Ishikawa (cell line): ENCODE results near the gene RPRD2.

Experiments
- CEBPB ChIP-seq: IDR thresholded peaks from 2 replicates; pipeline ENCODE4 v1.6.1; 2012
- CREB1 ChIP-seq: IDR thresholded peaks from 2 replicates; pipeline ENCODE4 v1.6.1; 2012; ENCODE audit warnings: low read depth
- EGR1 ChIP-seq: IDR thresholded peaks from 2 replicates; pipeline ENCODE4 v1.6.1; 2012
- EP300 ChIP-seq: IDR thresholded peaks from 2 replicates; pipeline ENCODE4 v1.6.1; 2012; ENCODE audit warnings: borderline replicate concordance
- FOXM1 ChIP-seq: IDR thresholded peaks from 2 replicates; pipeline ENCODE4 v1.6.1; 2012; ENCODE audit warnings: low read depth, borderline replicate concordance
- NFIC ChIP-seq: IDR thresholded peaks from 2 replicates; pipeline ENCODE4 v1.6.1; 2012
- RAD21 ChIP-seq: IDR thresholded peaks from 2 replicates; pipeline ENCODE4 v1.6.1; 2012; ENCODE audit warnings: low read depth
- TAF1 ChIP-seq: IDR thresholded peaks from 2 replicates; pipeline ENCODE4 v1.6.1; 2012; ENCODE audit warnings: low read depth, mild to moderate bottlenecking
- TCF12 ChIP-seq: IDR thresholded peaks from 2 replicates; pipeline ENCODE4 v1.6.1; 2012; ENCODE audit warnings: low read depth
- TEAD4 ChIP-seq: IDR thresholded peaks from 2 replicates; pipeline ENCODE4 v1.6.1; 2012
- YY1 ChIP-seq: IDR thresholded peaks from 2 replicates; pipeline ENCODE4 v1.6.1; 2012; ENCODE audit warnings: low read depth
- ZBTB7A ChIP-seq: IDR thresholded peaks from 2 replicates; pipeline ENCODE4 v1.6.1; 2012; ENCODE audit warnings: low read depth
- TF ChIP-seq, protein P1 (sequence below): IDR thresholded peaks from 2 replicates; pipeline ENCODE4 v1.6.1; 2012
- TF ChIP-seq, protein P2 (sequence below): IDR thresholded peaks from 2 replicates; pipeline ENCODE4 v1.6.1; 2012
- TF ChIP-seq, protein P3 (sequence below): IDR thresholded peaks from 2 replicates; pipeline ENCODE4 v1.6.1; 2012; ENCODE audit warnings: low read depth, mild to moderate bottlenecking

The RPRD2 gene

DNA sequence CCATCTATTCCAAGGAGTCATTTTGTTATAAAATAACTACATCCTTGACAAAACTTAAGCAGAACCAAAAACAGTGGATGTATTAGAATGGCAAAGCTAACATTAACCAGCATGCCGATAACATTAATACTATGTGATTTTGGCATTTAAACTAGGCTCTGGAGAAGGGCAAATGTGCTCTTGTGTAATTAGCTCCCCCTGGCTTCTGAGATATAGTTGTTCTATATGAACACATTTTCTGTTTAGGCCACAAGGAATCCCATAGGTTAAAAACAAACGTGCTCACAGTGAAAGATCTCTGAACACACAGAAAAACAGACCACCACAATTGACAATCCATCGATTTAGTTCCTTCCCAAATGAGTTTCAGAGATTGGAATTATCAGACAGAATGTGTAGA, 65.9 kb downstream of the RPRD2 start:
- TF ChIP-seq EP300 (no peak), TEAD4 (no peak), TCF12 (no peak), NFIC (no peak), ZBTB7A (no peak), CEBPB (no peak), YY1 (no peak), EGR1 (no peak), TAF1 (no peak), FOXM1 (no peak), CREB1 (no peak), RAD21 (no peak)
- TF ChIP-seq, protein P1, sequence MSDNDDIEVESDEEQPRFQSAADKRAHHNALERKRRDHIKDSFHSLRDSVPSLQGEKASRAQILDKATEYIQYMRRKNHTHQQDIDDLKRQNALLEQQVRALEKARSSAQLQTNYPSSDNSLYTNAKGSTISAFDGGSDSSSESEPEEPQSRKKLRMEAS: no peak
- TF ChIP-seq, protein P2, sequence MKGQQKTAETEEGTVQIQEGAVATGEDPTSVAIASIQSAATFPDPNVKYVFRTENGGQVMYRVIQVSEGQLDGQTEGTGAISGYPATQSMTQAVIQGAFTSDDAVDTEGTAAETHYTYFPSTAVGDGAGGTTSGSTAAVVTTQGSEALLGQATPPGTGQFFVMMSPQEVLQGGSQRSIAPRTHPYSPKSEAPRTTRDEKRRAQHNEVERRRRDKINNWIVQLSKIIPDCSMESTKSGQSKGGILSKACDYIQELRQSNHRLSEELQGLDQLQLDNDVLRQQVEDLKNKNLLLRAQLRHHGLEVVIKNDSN: no peak
- TF ChIP-seq, protein P3, sequence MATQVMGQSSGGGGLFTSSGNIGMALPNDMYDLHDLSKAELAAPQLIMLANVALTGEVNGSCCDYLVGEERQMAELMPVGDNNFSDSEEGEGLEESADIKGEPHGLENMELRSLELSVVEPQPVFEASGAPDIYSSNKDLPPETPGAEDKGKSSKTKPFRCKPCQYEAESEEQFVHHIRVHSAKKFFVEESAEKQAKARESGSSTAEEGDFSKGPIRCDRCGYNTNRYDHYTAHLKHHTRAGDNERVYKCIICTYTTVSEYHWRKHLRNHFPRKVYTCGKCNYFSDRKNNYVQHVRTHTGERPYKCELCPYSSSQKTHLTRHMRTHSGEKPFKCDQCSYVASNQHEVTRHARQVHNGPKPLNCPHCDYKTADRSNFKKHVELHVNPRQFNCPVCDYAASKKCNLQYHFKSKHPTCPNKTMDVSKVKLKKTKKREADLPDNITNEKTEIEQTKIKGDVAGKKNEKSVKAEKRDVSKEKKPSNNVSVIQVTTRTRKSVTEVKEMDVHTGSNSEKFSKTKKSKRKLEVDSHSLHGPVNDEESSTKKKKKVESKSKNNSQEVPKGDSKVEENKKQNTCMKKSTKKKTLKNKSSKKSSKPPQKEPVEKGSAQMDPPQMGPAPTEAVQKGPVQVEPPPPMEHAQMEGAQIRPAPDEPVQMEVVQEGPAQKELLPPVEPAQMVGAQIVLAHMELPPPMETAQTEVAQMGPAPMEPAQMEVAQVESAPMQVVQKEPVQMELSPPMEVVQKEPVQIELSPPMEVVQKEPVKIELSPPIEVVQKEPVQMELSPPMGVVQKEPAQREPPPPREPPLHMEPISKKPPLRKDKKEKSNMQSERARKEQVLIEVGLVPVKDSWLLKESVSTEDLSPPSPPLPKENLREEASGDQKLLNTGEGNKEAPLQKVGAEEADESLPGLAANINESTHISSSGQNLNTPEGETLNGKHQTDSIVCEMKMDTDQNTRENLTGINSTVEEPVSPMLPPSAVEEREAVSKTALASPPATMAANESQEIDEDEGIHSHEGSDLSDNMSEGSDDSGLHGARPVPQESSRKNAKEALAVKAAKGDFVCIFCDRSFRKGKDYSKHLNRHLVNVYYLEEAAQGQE: no peak

DNA sequence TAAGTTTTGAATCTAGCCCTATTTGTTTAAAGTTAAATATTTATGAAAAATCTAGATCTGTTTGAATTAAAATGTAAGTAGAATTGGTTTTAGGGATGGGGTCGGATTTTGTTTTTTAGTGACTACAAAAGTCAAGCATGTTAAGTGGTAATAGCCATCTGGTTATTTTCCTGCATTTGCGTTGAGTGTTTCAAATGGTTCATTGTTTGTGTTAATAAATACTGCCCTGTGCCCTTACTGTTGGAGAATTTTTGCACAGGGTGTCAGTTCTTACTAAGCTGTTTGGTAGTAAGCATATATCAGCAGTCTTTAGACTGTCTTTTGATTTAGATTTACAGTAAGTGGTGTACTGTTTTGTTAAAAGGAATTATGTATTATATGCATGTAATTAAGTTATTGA, 77.2 kb downstream of the RPRD2 start:
- TF ChIP-seq TCF12 (no peak), EGR1 (no peak), CEBPB (no peak), RAD21 (no peak), TEAD4 (no peak), TAF1 (no peak), FOXM1 (no peak)
- TF ChIP-seq, protein P1: no peak

DNA sequence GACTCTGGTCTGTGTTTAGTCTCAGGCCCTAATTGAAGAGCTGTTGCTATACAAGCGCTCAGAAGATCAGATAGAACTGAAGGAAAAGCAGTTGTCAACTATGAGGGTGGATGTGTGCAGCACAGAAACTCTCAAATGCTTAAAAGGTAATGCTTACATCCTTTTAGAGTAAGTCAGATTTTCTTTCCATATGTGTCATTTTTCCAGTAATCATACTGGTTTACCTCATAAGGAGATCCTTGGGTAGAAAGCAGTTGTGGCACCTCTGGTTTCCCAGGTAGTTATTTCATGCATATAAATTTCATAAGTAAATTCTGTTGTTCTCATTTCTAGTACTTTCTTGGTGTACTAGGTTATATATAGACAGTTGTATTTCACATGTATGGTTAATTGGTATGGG, 80.3 kb downstream of the RPRD2 start:
- TF ChIP-seq, protein P1: no peak
- no peak for TF ChIP-seq EP300
- TF ChIP-seq, protein P3: no peak

DNA sequence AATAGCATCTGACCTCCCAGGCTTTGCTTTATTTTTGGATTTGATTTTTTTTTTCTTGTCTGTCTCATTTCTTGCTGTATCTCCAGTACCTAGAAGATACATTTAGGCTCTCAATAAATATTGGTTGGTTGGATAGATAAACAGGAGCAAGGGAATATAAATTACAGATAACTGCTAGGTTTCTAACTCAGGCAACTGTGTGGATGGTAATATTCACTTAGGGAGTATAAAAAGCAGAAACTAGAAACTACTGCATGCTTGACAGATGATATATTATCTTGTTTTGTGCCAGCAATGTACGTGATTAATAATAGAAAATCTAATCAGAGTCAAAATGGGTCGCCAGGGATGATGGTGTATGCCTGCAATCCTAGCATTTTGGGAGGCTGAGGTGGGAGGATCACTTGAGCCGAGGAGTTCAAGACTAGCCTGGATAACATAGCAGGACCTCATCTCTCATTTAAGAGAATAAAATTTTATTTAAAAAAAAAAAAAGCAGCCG, 92.2 kb downstream of the RPRD2 start:
- TF ChIP-seq EGR1 (no peak), YY1 (no peak), EP300 (no peak), ZBTB7A (no peak), TEAD4 (no peak), CEBPB (no peak), TAF1 (no peak), TCF12 (no peak), NFIC (no peak), CREB1 (no peak), RAD21 (no peak), FOXM1 (no peak)
- TF ChIP-seq, protein P2: no peak
- TF ChIP-seq, protein P1: no peak
- TF ChIP-seq, protein P3: no peak
